ENCODE measurements around the gene FICD. TPM values are rescaled to one million over a fixed set of nuclear protein-coding genes. Genes with fewer than 3 reads are reported as not detected.

FICD gene
- total and polyA plus RNA-seq, 2 of the 13 experiments (the other 11 are each of a cell fraction or from before 2014, with no cell fraction given) = 0.99 to 3.0 TPM

DNA sequence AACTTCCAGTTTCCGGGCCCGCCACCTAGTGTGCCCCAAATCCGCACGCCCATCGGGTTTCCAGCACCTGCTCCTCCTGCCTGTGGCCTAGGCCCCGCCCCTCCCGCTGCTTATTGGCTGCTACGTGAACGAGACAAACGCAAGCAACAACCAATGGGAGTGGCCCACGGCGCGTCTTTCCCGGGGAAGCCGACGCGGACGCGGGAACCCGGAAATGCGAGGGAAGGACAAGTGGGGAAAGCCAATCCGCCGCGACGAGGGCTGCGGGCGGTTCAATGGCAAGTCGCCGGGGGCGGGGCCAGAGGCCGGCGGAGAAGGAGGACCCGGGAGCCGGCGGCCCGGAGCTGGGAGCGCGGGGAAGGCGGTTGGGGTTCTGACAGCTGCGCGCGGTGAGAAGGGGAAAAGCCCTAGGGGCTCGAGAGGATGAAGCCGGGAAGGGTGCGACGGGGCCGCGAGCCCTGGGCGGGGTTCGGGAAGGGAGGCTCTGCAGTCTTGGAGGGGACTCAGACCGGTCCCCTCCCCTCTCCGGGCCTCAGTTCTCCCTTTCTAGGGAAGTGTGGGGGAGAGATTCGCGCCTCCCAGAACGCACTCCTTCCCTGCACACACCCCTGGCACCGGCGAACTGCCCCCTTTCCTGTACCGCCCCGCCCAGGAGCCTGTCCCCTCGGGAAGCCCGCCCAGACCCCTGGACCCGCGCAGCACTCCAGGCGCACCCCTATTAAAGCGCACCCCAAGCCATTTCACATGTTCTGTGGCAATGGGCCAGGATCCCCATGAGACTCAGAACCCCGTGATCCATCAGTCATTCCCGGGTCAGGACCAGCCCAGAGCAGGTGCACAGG lies at the start of gene FICD (continued):
- TF ChIP-seq HNRNPLL (IDR thresholded peaks at IDR 0.05; ENCODE audit: low read depth, low read length, poor library complexity, severe bottlenecking) (peak; percentile 66), ATRX (CRISPR knock-in tag; IDR thresholded peaks at IDR 0.05; ENCODE audit: borderline replicate concordance) (no peak), ZNF264 (CRISPR knock-in tag; IDR thresholded peaks at IDR 0.05) (no peak), ZNF773 (CRISPR knock-in tag; IDR thresholded peaks at IDR 0.05; ENCODE audit: borderline replicate concordance) (no peak), KAT2B (IDR thresholded peaks at IDR 0.05; ENCODE audit: borderline replicate concordance, low read depth, low read length) (no peak), NCOA2 (CRISPR knock-in tag; IDR thresholded peaks at IDR 0.05) (0 out of 2 replicates have a peak, but pooled peaks have one; percentile 10), MYC (CRISPR knock-in tag; IDR thresholded peaks at IDR 0.05; ENCODE audit: borderline replicate concordance) (peak; percentile 49; the same call in 1 of the 2 replicates), FOXK1 (CRISPR knock-in tag; IDR thresholded peaks at IDR 0.05; ENCODE audit: borderline replicate concordance, low read depth) (peak; percentile 91), BHLHE40 (IDR thresholded peaks at IDR 0.05; ENCODE audit: low read length) (no peak), ZNF768 (CRISPR knock-in tag; IDR thresholded peaks at IDR 0.05) (no peak), WIZ (CRISPR knock-in tag; IDR thresholded peaks at IDR 0.05) (0 out of 2 replicates have a peak, but pooled peaks have one; percentile 45), ZNF136 (CRISPR knock-in tag; IDR thresholded peaks at IDR 0.05; ENCODE audit: low read depth) (0 out of 2 replicates have a peak, but pooled peaks have one; percentile 42)
- TF ChIP-seq, protein P1, sequence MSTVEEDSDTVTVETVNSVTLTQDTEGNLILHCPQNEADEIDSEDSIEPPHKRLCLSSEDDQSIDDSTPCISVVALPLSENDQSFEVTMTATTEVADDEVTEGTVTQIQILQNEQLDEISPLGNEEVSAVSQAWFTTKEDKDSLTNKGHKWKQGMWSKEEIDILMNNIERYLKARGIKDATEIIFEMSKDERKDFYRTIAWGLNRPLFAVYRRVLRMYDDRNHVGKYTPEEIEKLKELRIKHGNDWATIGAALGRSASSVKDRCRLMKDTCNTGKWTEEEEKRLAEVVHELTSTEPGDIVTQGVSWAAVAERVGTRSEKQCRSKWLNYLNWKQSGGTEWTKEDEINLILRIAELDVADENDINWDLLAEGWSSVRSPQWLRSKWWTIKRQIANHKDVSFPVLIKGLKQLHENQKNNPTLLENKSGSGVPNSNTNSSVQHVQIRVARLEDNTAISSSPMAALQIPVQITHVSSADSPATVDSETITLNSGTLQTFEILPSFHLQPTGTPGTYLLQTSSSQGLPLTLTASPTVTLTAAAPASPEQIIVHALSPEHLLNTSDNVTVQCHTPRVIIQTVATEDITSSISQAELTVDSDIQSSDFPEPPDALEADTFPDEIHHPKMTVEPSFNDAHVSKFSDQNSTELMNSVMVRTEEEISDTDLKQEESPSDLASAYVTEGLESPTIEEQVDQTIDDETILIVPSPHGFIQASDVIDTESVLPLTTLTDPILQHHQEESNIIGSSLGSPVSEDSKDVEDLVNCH (CRISPR knock-in tag; IDR thresholded peaks at IDR 0.05) = no peak
- TF ChIP-seq, protein P2, sequence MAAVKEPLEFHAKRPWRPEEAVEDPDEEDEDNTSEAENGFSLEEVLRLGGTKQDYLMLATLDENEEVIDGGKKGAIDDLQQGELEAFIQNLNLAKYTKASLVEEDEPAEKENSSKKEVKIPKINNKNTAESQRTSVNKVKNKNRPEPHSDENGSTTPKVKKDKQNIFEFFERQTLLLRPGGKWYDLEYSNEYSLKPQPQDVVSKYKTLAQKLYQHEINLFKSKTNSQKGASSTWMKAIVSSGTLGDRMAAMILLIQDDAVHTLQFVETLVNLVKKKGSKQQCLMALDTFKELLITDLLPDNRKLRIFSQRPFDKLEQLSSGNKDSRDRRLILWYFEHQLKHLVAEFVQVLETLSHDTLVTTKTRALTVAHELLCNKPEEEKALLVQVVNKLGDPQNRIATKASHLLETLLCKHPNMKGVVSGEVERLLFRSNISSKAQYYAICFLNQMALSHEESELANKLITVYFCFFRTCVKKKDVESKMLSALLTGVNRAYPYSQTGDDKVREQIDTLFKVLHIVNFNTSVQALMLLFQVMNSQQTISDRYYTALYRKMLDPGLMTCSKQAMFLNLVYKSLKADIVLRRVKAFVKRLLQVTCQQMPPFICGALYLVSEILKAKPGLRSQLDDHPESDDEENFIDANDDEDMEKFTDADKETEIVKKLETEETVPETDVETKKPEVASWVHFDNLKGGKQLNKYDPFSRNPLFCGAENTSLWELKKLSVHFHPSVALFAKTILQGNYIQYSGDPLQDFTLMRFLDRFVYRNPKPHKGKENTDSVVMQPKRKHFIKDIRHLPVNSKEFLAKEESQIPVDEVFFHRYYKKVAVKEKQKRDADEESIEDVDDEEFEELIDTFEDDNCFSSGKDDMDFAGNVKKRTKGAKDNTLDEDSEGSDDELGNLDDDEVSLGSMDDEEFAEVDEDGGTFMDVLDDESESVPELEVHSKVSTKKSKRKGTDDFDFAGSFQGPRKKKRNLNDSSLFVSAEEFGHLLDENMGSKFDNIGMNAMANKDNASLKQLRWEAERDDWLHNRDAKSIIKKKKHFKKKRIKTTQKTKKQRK (IDR thresholded peaks at IDR 0.05; ENCODE audit: low read length) = no peak
- TF ChIP-seq, protein P3, sequence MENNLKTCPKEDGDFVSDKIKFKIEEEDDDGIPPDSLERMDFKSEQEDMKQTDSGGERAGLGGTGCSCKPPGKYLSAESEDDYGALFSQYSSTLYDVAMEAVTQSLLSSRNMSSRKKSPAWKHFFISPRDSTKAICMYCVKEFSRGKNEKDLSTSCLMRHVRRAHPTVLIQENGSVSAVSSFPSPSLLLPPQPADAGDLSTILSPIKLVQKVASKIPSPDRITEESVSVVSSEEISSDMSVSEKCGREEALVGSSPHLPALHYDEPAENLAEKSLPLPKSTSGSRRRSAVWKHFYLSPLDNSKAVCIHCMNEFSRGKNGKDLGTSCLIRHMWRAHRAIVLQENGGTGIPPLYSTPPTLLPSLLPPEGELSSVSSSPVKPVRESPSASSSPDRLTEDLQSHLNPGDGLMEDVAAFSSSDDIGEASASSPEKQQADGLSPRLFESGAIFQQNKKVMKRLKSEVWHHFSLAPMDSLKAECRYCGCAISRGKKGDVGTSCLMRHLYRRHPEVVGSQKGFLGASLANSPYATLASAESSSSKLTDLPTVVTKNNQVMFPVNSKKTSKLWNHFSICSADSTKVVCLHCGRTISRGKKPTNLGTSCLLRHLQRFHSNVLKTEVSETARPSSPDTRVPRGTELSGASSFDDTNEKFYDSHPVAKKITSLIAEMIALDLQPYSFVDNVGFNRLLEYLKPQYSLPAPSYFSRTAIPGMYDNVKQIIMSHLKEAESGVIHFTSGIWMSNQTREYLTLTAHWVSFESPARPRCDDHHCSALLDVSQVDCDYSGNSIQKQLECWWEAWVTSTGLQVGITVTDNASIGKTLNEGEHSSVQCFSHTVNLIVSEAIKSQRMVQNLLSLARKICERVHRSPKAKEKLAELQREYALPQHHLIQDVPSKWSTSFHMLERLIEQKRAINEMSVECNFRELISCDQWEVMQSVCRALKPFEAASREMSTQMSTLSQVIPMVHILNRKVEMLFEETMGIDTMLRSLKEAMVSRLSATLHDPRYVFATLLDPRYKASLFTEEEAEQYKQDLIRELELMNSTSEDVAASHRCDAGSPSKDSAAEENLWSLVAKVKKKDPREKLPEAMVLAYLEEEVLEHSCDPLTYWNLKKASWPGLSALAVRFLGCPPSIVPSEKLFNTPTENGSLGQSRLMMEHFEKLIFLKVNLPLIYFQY (CRISPR knock-in tag; IDR thresholded peaks at IDR 0.05; ENCODE audit: borderline replicate concordance) = no peak
- TF ChIP-seq, protein P4, sequence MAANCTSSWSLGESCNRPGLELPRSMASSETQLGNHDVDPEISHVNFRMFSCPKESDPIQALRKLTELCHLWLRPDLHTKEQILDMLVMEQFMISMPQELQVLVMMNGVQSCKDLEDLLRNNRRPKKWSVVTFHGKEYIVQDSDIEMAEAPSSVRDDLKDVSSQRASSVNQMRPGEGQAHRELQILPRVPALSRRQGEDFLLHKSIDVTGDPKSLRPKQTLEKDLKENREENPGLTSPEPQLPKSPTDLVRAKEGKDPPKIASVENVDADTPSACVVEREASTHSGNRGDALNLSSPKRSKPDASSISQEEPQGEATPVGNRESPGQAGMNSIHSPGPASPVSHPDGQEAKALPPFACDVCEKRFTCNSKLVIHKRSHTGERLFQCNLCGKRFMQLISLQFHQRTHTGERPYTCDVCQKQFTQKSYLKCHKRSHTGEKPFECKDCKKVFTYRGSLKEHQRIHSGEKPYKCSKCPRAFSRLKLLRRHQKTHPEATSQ (CRISPR knock-in tag; IDR thresholded peaks at IDR 0.05; ENCODE audit: borderline replicate concordance) = no peak

All from HepG2 (cell line).